GM12873 (cell line): Measurements from ENCODE around the gene SSBP1.

Experiments
- CTCF ChIP-seq: IDR thresholded peaks from 2 replicates; pipeline ENCODE4 v1.5.1; 2012; ENCODE audit warnings: low read depth, mild to moderate bottlenecking, moderate library complexity, low read length, control low read depth; ENCODE audit not compliant: insufficient read depth; ENCODE audit errors: missing control alignments

Gene SSBP1

GRCh38 chr7:141789917-141790316 lies 51.8 kb downstream of the SSBP1 start, which contains the start of gene TAS2R5:
TSS of gene TAS2R5 (plus strand) at chr7:141790217. CDS start at chr7:141790362, 145 bp downstream.
- TF ChIP-seq CTCF, result no peak

GRCh38 chr7:141792526-141792925 lies 54.4 kb downstream of the SSBP1 start:
- TF ChIP-seq CTCF, result no peak
